Measurements from ENCODE around the gene CGB1. TPM values are rescaled to one million over a fixed set of nuclear protein-coding genes. Genes with fewer than 3 reads are reported as not detected.
"Not testable (repeated sequence)": the region's sequence is repeated elsewhere in the genome, so short reads cannot be mapped to it uniquely, and the experiment has no call there.

The CGB1 gene
- total and polyA plus RNA-seq, 2 of the 13 experiments (the other 11 are each of a cell fraction or from before 2014, with no cell fraction given), result not detected

- FAIRE-seq; H3K27ac ChIP-seq (ENCODE audit: extremely low read length, insufficient read depth, low read length); H4K20me1 ChIP-seq (ENCODE audit: insufficient read depth, low read length); H3K4me3 ChIP-seq (replicated peaks in 1 of 3; ENCODE audit: insufficient read depth in 1 of 3, low read depth in 2 of 3, low read length in 3 of 3); H3K9ac ChIP-seq (ENCODE audit: insufficient read depth, low read depth, low read length); intact Hi-C loops (cut with micrococcal nuclease; ENCODE audit: unreplicated experiment); CTCF ChIA-PET (ENCODE audit: low intra/inter-chr PET ratio, low total read pairs); H3K36me3 ChIP-seq (replicated peaks in 1 of 2; ENCODE audit: control insufficient read depth in 1 of 2, insufficient read depth in 2 of 2, low read length in 2 of 2); H3K79me2 ChIP-seq (ENCODE audit: insufficient read depth, low read length); BruUV-seq (replicated peaks); H3K4me2 ChIP-seq (ENCODE audit: low read depth, low read length); H2AFZ ChIP-seq (ENCODE audit: low read length); H3K27me3 ChIP-seq (ENCODE audit: control insufficient read depth in 1 of 2, insufficient read depth in 2 of 2, low read length in 2 of 2); in situ Hi-C loops (cut with HindIII; ENCODE audit: extremely low pct_ligation_motif_present, low pct_unique_long_range_greater_than_20kb); H3K9me3 ChIP-seq (ENCODE audit: low read length); POLR2A ChIA-PET; H3K4me1 ChIP-seq (ENCODE audit: insufficient read depth, low read length); TF ChIP-seq CREM, ATF7 (CRISPR knock-in tag; IDR thresholded peaks at IDR 0.05): not testable (repeated sequence)
- DNase-seq (ENCODE audit: low spot score) (peak; percentile 62), ATAC-seq (peak; percentile 77)
- 15% methylated on average over 23 of the region's 28 CpGs for WGBS (ENCODE audit: low lambda C conversion rate)
- TF ChIP-seq CREM (IDR thresholded peaks at IDR 0.05), result peak; percentile 47; the same call in 1 of the 2 replicates
- 0 out of 2 replicates have a peak, but pooled peaks have one; percentile 14 for TF ChIP-seq STAG1 (CRISPR knock-in tag; IDR thresholded peaks at IDR 0.05)
- peak; percentile 77 for TF ChIP-seq NFYB (CRISPR knock-in tag; IDR thresholded peaks at IDR 0.05)
- TF ChIP-seq ZNF687 (CRISPR knock-in tag; IDR thresholded peaks at IDR 0.05), result 0 out of 2 replicates have a peak, but pooled peaks have one; percentile 14
- peak; percentile 18; the same call in 1 of the 2 replicates for TF ChIP-seq KDM1A (CRISPR knock-in tag; IDR thresholded peaks at IDR 0.05)
- TF ChIP-seq ATF7 (IDR thresholded peaks at IDR 0.05), result peak; percentile 40; the same call in 1 of the 2 replicates
- peak; percentile 31; the same call in 1 of the 2 replicates for TF ChIP-seq ATF2 (CRISPR knock-in tag; IDR thresholded peaks at IDR 0.05)
- TF ChIP-seq CTCF (CRISPR knock-in tag; IDR thresholded peaks at IDR 0.05), result peak; percentile 61
- TF ChIP-seq CREB1 (IDR thresholded peaks at IDR 0.05), result peak; percentile 87
- peak; percentile 64 for TF ChIP-seq CREB1 (CRISPR knock-in tag; IDR thresholded peaks at IDR 0.05)
- peak; percentile 20; the same call in 1 of the 2 replicates for TF ChIP-seq NR2C2 (CRISPR knock-in tag; IDR thresholded peaks at IDR 0.05; ENCODE audit: borderline replicate concordance)
- 0 out of 2 replicates have a peak, but pooled peaks have one; percentile 40 for TF ChIP-seq ATF1 (CRISPR knock-in tag; IDR thresholded peaks at IDR 0.05)
- TF ChIP-seq NFYC (CRISPR knock-in tag; IDR thresholded peaks at IDR 0.05), result peak; percentile 82
These were observed 4.9 kb downstream of the CGB1 start, which contains the start of gene CGB2 for GRCh38 chr19:49031642-49032301. Gene CGB2 (plus strand): TSS chr19:49031890. CDS start chr19:49032096, 206 bp downstream.
